GM19240 (cell line): ENCODE results near the gene STX1A.
A peak's percentile ranks its signal among the peaks of the same experiment; 100 is the strongest.

Experiments
- DNase-seq: peaks from one replicate; pipeline ENCODE4 v3.0.0; 2011; ENCODE audit warnings: low spot score; ENCODE audit not compliant: insufficient read length

STX1A gene

DNA sequence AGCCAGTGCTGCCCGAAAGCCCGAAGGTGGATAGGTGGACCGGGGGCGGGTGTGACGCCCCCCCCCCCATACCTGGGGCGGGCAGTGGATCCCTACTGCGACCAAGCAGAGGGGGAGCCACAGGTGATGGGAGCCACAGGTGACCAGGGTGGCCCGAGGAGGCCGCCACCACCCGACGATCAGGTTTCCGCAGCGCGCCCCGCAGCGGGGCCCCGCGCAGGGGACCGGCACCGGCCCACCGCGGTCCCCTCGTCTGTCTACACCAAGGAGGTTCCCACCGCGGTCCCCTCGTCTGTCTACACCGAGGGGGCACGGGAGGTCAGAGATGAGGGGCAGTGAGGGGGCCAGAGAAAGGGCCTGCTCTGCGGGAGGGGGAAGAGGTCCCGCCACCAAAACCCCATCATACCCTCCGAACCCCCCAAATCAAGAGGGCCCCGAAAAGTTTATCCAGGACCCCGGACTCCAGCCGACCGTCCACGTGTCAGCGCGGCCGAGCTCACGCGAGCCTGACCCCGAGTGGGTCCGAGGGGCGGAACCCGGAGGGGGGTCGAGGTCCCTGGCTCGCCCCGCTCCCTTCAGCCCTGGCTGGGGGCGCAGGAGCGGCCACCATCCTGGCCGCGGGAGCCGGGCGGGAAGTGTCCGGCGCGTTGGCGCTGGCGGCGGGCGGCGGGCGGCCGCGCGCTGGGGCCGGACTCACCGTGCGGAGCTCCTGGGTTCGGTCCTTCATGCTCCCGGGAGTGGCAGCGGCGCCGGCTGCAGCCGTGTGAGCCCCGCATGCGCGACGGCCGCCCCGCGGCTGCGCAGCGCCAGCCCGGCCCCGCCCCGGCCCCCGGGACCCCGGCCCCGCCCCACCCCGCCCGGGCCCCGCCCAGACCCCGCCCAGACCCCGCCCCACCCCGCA lies at the start of gene STX1A:
Gene STX1A, minus strand, starts transcription at position 765 of the 901 bp plus-strand sequence. Its CDS starts 38 bp downstream, at position 727.
- peak; percentile 68 for DNase-seq

DNA sequence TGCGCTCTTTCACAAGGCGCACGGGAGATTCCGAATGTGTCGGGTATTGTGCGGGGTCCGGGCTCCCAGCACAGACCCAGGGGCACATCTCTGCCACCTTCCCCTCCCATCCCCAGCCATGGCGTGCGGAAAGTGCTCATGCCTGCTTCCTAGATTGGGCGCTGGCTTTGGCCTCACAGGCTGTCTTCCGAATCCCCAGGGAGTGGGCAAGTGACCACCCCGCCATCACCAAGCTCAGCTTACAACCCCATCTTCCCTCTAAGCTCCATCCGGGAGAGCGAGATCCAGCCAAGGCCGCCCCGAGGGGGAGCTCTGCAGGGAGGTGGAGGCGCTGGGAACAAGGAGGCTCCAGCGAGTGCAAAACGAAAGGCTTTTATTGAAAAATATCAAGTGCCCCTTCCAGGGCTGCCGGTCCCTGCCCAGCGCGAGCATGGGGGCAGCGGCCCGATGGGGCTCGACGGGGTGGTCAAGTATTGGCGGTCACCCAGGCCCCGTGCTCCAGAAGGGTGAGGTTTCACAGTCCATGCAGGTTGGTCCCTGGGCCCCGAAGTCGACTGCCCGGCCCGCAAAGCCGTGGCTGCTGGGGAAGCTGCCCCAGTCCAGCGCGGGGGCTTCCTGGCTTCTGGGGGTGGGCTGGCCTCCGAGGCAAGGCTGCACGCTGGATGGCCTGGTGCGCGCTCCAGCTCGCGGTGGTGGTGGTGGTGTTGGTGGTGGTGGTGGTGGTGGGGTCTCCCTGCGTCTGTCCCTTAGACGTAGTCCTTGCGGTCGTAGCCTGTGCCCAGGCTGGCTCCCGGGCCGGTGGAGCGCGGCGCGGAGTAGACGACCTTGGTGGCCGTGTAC lies 49.4 kb upstream of the STX1A start:
- no peak for DNase-seq

DNA sequence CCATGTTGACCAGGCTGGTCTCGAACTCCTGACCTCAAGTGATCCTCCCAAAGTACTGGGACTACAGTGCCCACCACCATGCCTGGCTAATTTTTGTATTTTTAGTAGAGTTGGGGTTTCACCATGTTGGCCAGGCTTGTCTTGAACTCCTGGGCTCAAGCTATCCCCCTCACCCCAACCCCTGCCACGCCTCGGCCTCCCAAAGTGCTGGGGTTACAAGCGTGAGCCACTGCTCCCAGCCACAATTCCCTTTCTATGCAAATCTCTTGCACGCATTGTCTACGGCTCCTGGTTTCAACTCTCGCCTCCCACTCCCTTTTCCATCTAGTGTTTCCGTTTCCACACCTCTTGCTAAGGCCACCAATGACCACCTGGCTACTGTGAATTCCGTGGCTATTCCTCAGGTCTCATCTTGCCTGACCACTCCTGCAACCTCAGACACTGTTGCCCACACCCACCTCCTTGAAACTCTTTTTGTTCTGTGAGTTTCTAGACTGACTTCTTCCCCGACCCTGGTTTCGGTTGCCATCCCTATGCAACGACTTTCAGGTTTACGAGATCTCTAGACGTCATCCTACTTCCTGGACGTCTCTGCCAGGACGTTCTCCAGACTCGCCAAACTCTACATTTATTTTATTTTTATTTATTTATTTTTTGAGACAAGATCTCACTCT lies 47.2 kb upstream of the STX1A start:
- no peak for DNase-seq

DNA sequence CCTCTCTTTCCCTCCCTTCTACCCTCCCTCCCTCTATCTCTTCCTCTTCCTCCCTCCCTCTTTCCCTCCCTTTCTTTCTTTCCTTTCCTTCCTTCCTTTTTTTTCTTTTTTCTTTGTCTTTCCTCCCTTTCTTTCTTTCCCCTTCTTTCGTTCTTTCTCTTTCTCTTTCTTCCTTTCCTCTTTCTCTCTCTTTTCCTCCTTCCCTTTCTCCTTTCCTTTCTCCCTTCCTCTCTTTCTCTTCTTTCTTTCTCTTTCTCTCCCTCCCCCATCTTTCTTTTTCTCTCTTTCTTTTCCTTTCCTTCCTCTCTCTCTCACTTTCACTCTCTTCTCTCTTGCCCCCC lies 43.2 kb upstream of the STX1A start:
- no peak for DNase-seq

DNA sequence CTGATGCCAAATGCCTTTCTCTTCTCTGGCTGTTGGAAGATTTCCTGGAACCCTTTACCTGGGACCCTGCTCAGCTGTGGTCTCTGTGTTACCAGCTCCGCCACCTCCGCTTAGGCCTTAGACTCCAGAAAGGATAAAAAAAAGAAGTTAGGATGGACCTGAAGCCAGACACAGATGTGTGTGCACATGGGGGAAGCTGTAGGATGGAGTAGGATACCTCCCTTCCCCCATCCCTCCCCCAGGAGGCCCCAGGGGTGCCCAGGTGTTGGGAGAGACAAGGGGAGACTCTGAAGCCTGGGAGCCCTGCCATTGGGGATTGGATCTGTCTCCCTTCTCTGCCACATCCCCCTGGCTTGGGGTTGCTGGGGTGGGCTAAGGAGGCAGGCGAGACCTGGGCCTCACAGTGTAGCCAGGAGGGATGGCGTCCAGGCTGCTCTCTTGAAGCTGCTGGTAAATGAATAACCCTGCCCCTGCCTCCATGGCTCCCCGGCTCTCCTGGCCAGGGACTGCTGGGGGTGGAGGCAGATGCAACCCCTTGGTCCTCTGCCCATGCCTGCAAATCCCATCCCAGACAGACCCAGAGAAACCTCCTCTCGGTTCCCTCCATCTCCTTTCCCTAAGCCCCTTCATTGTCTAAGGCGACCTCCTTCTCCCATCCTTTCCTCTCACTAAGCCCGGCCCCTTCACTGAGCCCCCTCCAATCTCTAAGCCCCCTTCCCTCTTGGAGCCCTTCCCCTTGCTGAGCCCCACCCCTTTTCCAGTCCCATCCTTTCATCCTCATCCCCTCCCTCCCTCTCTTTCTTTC lies 42.6 kb upstream of the STX1A start:
- no peak for DNase-seq

DNA sequence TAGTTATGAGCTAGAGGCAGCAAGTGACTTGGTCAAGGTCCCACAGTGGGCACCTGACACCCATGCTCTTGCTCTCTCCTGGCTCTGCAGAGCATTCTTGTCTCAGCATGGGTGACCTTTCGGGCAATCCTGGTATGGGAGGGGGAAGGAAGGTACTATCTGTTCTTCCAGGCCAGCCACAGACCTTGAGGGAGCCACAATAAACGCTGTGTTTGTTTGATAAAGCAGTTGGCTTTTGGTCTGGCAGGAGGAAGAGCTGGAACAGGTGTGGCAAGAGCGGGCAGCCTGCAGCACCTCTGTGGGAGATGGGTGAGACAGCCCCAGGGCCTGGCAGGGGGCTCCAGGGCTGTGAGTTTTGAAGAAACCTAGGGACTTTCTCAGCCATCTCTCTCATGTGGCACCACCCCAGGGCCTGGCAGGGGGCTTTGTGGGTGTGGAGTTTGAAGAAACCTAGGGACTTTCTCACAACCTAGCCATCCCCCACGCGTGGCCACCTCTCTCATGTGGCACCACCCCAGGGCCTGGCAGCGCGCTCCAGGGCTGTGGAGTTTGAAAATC lies 39.2 kb upstream of the STX1A start:
- DNase-seq, result no peak

DNA sequence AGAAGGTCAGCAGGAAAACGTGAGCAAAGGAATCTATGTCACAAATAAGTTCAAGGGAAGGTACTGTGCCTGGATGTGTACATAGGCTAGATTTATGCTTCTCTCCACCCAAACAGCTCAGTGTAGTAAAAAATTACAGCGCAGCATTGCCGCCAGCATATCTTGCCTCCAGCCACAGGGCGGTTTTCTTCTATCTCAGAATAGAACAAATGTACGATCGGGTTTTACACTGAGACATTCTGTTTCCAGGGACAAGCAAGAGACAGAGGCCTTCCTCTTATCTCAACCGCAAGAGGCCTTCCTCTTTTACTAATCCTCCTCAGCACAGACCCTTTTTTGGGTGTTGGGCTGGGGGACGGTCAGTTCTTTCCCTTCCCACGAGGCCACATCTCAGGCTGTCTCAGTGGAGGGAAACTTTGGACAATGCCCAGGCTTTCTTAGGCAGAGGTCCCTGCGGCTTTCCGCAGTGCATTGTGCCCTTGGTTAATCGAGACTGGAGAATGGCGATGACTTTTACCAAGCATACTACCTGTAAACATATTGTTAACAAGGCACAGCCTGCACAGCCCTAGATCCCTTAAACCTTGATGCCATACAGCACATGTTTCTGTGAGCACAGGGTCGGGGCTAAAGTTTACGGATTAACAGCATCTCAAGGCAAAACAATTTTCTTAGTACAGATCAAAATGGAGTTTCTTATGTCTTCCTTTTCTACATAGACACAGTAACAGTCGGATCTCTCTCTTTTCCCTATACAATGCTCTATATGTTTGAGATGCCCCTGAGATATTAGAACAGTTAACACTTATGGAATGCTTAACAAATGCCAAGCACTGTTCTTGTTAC lies 30.7 kb upstream of the STX1A start:
- DNase-seq, result no peak

DNA sequence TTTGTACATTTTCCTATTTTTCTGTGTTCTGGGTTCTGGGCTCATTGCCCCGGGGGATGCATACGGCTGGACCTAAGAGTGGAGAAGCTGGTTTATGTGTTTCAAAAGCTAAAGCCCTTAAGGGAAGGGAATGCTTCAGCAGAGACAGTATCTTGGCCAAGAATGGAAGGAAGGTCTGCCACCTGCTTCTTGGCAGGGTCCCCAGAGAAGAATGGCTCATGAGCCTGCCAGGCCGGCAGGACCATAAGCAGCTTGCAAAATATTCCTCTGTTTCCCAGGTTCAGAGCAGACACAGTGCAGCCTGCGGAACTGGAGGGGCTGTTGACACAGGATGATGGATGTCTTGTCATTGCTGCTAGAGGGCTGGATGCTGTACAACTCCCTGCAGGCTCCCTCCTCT lies 26.9 kb upstream of the STX1A start:
- DNase-seq, result no peak

DNA sequence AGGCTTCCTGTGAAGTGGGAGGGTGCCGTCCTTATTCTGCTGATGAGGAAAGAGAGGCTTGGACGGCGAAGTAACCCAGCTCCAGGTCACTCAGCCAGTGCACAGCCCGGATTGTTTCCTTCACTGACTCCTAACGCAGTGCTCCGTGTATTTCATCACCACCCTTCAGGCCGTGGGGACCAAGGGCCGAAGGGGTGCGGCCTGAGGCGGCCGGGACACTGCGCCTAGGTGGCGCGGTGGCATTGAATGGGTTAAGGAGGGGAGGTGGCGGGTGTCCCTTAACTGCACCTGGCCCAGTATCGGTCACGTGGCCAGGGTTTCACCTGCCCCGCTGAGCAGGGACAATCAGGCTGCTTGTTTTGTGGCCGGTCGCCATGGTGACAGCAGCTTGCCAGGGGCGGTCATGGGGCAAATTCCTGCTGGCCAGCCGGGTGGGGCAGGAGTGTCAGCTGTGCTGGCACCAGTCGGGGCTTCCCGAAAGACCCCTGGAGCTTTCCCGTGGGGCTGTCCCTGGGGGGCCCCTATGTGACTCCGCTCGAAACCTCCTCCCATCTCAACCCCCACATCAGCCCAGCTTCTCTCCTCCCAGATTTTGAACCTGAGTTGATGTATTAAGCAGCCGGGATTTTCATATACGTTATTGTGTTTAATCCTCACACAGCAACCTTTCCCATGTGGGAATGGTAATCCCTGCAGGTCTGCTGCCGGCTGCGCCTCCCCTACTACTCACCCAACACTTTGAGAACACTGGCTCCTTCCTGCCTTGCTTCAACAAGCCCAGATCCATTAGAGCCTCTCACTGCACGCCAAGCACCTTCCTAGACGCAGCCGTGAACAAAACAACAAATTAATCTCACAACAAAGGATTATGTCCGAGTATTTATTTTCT lies 23.5 kb upstream of the STX1A start:
- DNase-seq, result no peak

DNA sequence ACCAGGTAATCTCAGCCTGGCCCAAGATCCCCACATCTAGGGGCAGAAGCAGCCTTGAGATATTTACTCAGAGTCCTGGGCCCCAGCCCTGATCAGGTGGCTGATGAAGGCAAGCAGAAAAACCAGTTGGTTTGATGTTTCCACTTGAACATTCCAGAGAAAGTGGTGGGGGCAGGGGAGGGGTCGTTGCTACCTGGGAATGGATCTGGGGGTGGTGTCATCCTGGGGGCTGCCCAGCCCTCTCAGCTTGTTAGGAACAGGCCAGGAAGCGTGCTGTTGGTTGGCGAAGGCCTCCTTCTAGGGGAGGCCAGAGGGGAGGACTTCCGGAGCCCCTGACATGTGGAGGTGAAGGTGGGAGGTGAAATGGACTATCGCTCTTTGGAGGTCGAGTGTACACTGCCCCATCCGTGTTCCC lies 22.9 kb upstream of the STX1A start:
- no peak for DNase-seq

DNA sequence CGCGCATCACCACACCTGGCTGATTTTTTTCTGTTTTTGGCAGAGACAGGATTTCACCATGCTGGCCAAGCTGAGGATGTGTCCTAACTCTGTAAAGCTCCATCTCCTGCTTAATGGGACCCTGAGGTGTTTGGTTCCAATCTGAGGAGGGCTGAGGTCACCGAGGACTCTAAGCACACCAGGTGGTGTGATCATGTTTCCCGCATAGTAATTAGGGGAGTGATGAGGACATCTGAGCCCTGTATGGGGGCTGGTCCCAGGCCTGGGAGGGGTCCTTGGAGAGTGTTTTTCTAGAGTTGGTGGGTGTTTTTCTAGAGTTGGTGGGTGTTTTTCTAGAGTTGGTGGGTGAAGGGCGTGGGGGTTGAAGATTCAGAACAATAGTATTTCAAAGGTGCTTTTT lies 22.1 kb upstream of the STX1A start:
- DNase-seq, result no peak

DNA sequence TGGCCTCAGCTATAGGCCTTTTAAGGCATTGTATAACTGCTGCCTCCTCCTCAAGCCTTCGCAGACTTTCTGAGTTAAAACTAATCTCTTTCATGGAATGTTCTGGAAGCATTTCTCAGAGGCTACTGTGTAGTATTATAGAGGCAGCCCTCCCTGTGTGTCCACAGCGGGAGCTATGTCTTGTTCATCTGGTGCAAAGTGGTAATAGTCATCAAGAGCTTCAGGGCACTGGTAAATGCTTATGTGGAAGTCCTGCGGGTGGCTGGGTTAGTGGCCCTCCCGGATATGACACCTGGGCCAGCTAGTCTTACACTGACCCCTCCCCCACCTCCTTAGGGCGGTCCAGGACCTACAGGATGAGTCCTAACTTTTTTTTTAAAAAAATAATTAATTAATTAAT lies 21.3 kb upstream of the STX1A start:
- DNase-seq, result no peak

DNA sequence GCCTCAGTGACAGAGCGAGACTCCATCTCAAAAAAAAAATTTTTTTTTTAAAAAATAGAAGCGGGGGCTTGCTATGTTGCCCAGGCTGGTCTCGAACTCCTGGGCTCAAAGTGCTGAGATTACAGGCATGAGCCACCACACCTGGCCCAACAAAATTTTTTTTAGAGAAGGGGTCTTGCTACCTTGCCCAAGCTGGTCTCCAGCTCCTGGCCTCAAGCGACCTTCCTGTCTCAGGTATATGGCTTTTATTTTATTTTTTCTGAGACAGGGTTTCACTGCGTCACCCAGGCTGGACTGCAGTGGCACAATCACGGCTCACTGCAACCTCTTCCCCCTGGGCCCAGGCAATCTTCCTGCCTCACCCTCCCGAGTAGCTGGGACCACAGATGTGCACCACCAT lies 20.7 kb upstream of the STX1A start:
- no peak for DNase-seq

DNA sequence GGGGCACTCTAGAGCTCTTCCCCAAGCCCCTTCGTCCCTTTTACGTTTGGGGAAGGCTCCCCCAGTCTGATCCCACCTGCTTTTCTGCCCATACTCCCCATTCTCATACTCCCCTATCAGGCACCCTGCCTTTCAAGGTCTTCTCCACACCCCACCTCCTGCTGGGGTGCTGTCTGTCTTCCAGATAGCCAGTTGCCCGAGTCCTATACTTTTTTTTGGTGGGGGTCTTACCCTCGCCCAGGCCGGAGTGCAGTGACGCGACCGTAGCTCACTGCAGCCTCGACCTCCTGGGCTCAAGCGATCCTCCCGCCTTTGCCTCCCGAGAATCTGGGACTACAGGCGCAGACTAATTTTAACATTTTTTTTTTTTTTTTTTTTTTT lies 19.9 kb upstream of the STX1A start:
- no peak for DNase-seq

DNA sequence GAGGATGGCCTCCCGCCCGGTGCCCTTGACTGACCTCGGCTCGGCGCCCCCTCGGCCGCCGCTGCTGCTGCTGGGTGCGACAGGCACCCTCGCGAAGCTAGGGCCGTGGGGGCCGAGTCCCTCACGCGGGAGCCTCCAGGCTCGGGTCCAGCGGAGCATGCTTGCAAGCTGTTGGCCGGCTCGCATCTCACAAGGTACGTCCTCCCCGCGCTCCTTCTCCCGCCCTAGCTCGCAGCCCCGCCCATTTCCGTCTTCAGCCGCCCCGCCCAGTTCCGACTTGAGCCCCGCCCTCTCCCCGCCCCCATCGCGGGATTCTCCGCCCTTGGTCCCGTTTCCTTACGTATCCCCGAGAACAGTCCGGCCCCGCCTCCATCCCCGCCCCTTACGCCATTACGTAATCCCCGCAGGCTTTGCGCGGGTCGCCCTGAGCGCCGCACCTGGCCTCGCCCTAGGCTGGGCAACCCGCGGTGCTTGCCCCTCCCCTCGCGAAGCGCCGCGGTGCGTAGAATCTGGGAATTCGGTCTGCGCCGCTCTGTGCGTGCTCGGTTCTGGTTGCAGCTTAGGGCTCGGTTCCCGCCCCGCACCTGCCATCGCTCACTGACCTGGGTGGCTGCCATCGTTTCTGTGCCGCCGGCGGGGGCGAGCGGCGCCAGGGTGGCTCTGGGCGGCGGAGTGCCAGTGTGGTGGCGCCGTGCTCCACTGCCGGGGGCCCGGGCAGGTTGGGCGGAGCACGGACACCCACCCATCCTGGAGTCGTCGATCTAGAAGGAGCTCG lies 19.3 kb upstream of the STX1A start, which contains the start of gene ABHD11:
Gene ABHD11, minus strand, starts transcription at position 191 of the 775 bp plus-strand sequence. Its CDS starts 32 bp downstream, at position 159.
- peak; percentile 98 for DNase-seq

DNA sequence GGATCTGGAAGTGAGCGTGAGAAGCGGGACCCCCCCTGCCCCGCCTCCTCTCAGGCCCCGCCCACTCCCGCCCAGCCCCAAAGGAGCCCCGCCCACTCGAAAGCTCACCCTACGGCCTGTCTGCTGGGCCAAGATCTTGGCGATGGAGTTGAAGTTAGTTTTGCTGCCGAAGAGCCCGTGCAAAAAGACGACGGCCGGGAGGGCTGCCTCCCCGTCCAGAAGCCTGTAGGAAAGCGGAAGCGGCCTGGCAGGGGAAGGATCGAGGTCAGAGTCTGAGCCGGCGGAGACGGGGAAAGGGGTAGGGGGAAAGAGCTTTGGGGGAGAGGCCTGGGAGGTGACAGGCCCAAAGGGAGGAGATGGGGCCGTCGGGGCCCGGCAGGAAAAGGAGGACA lies 18.7 kb upstream of the STX1A start:
- no peak for DNase-seq

DNA sequence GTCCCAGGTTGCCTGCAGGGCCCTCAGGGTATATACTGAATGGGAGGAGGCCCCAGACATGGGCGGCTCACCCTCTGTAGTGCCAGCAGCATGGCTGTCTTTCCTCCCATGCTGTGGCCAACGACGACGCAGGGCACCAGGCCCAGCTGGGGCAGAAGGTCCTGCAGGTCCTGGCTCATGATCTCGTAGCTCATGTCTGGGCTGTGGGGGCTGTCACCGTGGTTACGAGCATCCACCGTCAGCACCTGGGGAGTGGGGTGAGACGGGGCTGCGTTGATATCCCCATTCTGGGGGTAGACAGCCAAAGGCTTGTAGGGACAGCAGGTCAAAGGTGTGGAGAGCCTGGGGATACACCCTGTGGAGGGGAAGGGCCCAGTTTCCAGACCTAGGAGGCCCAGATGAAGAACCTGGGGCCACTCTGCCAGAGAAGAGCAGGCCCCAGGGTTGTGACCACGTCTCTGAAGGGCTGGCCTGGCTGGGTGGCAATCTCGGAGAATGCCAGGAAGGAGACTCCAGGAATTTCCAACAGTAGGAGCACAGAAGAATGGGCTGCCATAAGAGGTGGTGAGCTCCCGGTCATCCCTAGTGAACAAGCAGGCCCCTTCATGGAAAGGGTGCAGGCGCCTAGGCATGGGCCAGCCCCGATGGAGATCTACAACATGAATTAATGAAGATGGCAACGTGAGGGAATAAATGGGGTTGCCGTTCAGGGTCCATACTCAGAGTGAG lies 18.2 kb upstream of the STX1A start:
- DNase-seq, result no peak
